A673 (cell line): ENCODE results near the gene RPL15.

Experiments used
- EZH2 ChIP-seq: fragments of 200-600 bp; sonication (generic); IDR thresholded peaks from 2 replicates; pipeline ENCODE4 v1.6.1; 2017; ENCODE audit warnings: borderline replicate concordance, low read depth, mild to moderate bottlenecking, mixed read lengths, antibody characterized with exemption, low read length; ENCODE audit not compliant: poor library complexity, severe bottlenecking
- TF ChIP-seq, protein P1 (sequence below): fragments of 300-800, 200-600 bp; sonication (generic); conservative IDR thresholded peaks from 2 replicates; pipeline ENCODE4 v1.5.1; 2017; ENCODE audit warnings: low read depth, mild to moderate bottlenecking, antibody characterized with exemption, low read length, moderate library complexity, mixed read lengths

DNA sequence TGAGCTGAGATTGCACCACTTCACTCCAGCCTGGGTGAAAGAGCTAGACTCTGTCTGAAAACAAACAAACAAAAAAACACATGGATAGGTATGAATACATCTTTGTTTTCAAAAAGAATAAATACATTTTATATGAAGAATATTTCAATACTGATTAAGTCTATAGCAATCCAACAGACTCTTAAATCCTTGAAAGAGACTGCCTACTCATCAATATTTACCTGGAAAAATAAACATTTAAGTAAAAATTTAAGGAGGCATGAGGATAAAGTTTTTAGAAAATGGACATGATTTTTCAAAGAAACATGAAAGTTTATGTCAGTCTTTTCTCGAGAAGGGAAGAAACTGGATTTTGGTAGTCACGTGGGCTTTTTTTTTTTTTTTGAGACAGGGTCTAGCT is 5.5 kb upstream of the RPL15 start:
- TF ChIP-seq, protein P1, sequence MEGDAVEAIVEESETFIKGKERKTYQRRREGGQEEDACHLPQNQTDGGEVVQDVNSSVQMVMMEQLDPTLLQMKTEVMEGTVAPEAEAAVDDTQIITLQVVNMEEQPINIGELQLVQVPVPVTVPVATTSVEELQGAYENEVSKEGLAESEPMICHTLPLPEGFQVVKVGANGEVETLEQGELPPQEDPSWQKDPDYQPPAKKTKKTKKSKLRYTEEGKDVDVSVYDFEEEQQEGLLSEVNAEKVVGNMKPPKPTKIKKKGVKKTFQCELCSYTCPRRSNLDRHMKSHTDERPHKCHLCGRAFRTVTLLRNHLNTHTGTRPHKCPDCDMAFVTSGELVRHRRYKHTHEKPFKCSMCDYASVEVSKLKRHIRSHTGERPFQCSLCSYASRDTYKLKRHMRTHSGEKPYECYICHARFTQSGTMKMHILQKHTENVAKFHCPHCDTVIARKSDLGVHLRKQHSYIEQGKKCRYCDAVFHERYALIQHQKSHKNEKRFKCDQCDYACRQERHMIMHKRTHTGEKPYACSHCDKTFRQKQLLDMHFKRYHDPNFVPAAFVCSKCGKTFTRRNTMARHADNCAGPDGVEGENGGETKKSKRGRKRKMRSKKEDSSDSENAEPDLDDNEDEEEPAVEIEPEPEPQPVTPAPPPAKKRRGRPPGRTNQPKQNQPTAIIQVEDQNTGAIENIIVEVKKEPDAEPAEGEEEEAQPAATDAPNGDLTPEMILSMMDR = no peak
- TF ChIP-seq EZH2 = no peak
